RWPE2 (cell line): ENCODE measurements around the gene CXCR3.

Source experiments
- ATAC-seq: fragments of 200-7000 bp; cut with Tn5 transposase; 3 replicates; pipeline ENCODE4 v1.9.1; 2021; ENCODE audit warnings: low read depth
- DNase-seq: peaks from one replicate; pipeline ENCODE4 v3.0.0-alpha.2; 2020; ENCODE audit warnings: low spot score
- H3K27ac ChIP-seq: fragments of 450-650 bp; 2 replicates; pipeline ENCODE4 v1.5.1; 2017; ENCODE audit warnings: mild to moderate bottlenecking; ENCODE audit not compliant: poor library complexity, severe bottlenecking
- H3K27me3 ChIP-seq: fragments of 250-450 bp; sonication (Bioruptor Pico); 2 replicates; pipeline ENCODE4 v1.5.1; 2021; ENCODE audit warnings: mild to moderate bottlenecking, moderate library complexity; ENCODE audit not compliant: insufficient read depth, poor library complexity, severe bottlenecking
- H3K36me3 ChIP-seq: fragments of 250-450 bp; sonication (Bioruptor Pico); 2 replicates; pipeline ENCODE4 v1.5.1; 2020; ENCODE audit warnings: low read depth, mild to moderate bottlenecking, moderate library complexity
- H3K4me1 ChIP-seq: fragments of 250-450 bp; sonication (Bioruptor Pico); 2 replicates; pipeline ENCODE4 v1.5.1; 2021; ENCODE audit warnings: mild to moderate bottlenecking, moderate library complexity; ENCODE audit not compliant: insufficient read depth, poor library complexity, severe bottlenecking
- H3K4me3 ChIP-seq: fragments of 250-450 bp; sonication (Bioruptor Pico); 2 replicates; pipeline ENCODE4 v1.5.1; 2021; ENCODE audit warnings: mild to moderate bottlenecking, moderate library complexity; ENCODE audit not compliant: severe bottlenecking
- H3K9me3 ChIP-seq: fragments of 250-450 bp; sonication (Bioruptor Pico); 2 replicates; pipeline ENCODE4 v1.5.1; 2021; ENCODE audit warnings: mild to moderate bottlenecking, moderate library complexity; ENCODE audit not compliant: severe bottlenecking
- TF ChIP-seq, protein P1 (sequence below): fragments of 450-650 bp; IDR thresholded peaks from one replicate; pipeline ENCODE4 v1.5.1; 2017; ENCODE audit warnings: mild to moderate bottlenecking, moderate library complexity; ENCODE audit not compliant: poor library complexity, severe bottlenecking

The CXCR3 gene

DNA sequence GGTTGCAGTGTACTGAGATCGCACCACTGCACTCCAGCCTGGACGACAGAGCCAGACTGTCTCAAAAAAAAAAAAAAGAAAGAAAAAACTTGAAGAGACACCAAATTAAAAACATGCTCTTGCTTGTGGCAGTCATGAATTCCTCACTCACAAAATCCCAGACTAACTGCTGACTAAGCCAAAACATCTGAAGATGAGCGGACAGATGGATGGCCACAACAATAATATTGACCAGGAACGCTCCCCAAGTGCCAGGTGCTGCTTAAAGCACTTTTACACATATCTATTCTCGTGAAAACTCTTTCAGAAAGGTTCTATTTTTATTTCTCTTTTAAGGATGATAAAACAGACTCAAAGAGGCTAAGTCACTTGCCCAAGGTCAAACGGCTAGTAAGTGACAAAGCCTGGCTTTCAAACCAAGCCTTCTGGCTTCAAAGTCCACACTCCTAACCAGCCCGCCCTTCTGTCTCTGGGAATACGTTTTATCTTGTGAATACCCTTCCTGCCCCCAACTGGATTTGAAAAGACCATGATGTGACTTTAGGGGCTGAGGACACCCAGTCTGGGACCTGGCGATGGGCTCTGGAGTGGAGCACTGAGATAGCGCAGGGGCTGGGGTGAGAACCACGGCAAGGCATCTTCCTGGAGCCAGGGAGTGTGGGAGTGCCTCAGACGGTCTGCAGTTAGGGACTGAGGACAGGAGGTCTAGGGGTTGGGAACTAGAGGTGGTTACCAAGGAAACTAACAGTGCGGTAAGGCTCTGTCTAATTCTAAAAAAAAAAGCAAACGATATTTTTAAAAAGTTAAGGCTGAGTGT, 9.5 kb upstream of the CXCR3 start:
- Histone ChIP-seq H3K27ac (no peak overlapping the region), H3K4me1 (no peaks in the 10 kb centered on the region), H3K36me3 (no peaks in the 10 kb centered on the region), H3K27me3 (no peaks in the 10 kb centered on the region), H3K4me3 (no peak overlapping the region), H3K9me3 (no peaks in the 10 kb centered on the region)
- no peak for ATAC-seq
- no peak for DNase-seq
- TF ChIP-seq, protein P1, sequence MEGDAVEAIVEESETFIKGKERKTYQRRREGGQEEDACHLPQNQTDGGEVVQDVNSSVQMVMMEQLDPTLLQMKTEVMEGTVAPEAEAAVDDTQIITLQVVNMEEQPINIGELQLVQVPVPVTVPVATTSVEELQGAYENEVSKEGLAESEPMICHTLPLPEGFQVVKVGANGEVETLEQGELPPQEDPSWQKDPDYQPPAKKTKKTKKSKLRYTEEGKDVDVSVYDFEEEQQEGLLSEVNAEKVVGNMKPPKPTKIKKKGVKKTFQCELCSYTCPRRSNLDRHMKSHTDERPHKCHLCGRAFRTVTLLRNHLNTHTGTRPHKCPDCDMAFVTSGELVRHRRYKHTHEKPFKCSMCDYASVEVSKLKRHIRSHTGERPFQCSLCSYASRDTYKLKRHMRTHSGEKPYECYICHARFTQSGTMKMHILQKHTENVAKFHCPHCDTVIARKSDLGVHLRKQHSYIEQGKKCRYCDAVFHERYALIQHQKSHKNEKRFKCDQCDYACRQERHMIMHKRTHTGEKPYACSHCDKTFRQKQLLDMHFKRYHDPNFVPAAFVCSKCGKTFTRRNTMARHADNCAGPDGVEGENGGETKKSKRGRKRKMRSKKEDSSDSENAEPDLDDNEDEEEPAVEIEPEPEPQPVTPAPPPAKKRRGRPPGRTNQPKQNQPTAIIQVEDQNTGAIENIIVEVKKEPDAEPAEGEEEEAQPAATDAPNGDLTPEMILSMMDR, result no peak

DNA sequence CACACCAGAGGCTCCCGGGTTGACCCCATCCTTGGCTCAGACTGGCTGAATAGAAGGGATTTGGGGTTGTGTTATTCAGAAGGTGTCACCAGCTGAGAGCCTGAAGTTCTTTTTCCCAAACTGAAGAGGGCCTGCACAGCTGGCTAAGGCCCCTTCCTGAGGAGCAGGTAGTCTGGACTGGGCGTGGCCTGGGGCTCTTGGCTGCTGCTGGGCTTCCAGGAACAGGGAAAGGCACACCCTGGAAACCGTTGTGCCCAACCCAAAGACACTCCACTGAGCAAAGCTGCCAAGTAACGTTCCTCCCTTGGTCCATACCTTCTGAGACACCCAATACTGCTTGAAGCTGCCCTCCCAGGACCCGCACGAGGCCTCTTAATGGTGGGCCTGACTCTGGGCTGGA, 8.3 kb upstream of the CXCR3 start:
- no peaks in the 10 kb centered on the region for H3K27me3 ChIP-seq
- ATAC-seq (no peak), DNase-seq (no peak)
- no peak overlapping the region for H3K4me3 ChIP-seq
- no peaks in the 10 kb centered on the region for H3K36me3 ChIP-seq
- TF ChIP-seq, protein P1, result no peak
- H3K4me1 ChIP-seq, result no peaks in the 10 kb centered on the region
- no peak overlapping the region for H3K27ac ChIP-seq
- H3K9me3 ChIP-seq, result no peaks in the 10 kb centered on the region

DNA sequence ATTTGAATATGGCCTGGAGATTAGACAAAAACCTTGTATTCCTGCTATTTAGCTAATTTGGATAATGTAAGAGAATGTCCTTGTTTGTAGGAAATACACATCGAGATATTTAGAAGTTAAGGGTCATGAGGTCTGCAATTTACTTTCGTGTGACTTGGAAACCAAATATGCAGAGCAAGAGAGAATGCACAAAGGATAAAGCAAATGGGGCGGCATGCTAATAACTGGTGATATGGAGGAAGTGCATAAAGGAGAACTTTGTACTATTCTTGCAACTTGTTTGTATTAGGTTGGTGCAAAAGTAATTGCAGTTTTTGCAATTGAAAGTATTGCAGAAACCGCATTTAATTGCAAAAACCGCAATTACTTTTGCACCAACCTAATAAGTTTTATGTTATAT, 7.2 kb upstream of the CXCR3 start:
- ATAC-seq, result no peak
- no peaks in the 10 kb centered on the region for H3K36me3 ChIP-seq
- H3K27me3 ChIP-seq, result no peaks in the 10 kb centered on the region
- H3K27ac ChIP-seq, result no peak overlapping the region
- no peak overlapping the region for H3K4me3 ChIP-seq
- DNase-seq, result no peak
- no peaks in the 10 kb centered on the region for H3K9me3 ChIP-seq
- TF ChIP-seq, protein P1, result no peak
- no peaks in the 10 kb centered on the region for H3K4me1 ChIP-seq

GRCh38 chrX:71623714-71624113, 5.4 kb upstream of the CXCR3 start:
- H3K36me3 ChIP-seq, result no peaks in the 10 kb centered on the region
- DNase-seq, result no peak
- H3K27ac ChIP-seq, result no peak overlapping the region
- TF ChIP-seq, protein P1, result no peak
- H3K4me1 ChIP-seq, result no peaks in the 10 kb centered on the region
- H3K9me3 ChIP-seq, result no peaks in the 10 kb centered on the region
- H3K4me3 ChIP-seq, result no peak overlapping the region
- ATAC-seq, result no peak
- no peaks in the 10 kb centered on the region for H3K27me3 ChIP-seq
